ENCODE results near the gene PFDN2. TPM values are rescaled to one million over a fixed set of nuclear protein-coding genes. Genes with fewer than 3 reads are reported as not detected.

PFDN2 gene
- total RNA-seq, 1 donor from 2014 or later = 65.1 TPM

DNA sequence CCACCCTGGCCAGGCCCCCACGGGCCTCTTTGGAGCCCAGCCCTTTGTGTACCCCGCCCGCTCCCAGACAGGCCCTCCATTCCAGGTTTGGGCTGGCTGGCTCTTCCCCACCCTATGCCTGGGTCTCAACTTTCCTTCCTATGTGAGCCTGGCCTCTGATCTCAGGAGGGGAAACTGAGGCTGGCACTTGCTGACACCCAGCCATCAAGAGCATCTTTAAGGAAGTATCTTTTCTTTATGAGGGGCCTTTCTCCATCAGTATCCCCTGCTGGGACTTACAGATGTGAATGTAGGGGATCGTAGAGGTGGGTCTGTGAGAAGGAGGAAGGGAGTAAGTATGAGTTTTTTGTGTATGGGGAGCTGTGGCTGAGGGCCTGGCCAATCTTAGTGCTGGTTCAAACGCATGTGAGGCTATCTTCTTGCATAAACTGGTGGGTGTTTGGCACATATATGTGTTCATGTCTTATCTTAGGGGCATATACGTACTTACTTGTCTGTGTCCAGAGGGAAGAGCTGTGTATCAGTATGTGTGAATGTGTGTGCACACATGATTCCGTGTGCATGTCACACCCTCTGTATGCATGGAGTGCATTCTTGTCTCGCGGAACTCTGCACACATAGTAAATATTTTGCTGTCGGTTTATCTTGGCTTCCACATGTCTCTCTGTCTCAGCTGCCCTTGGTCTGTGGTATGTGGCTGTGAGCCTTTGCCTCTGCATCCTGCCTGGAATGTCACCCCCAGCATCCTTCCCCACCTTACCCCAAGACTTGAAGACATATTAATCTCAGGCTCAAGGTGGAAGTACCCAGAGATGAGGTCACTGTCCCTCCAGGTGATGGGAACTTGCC, 33.9 kb downstream of the PFDN2 start:
- intact Hi-C loops (cut with micrococcal nuclease) = no loop called here

GRCh38 chr1:161082996-161083747, 34.7 kb downstream of the PFDN2 start:
- intact Hi-C loops (cut with micrococcal nuclease) = no loop called here

DNA sequence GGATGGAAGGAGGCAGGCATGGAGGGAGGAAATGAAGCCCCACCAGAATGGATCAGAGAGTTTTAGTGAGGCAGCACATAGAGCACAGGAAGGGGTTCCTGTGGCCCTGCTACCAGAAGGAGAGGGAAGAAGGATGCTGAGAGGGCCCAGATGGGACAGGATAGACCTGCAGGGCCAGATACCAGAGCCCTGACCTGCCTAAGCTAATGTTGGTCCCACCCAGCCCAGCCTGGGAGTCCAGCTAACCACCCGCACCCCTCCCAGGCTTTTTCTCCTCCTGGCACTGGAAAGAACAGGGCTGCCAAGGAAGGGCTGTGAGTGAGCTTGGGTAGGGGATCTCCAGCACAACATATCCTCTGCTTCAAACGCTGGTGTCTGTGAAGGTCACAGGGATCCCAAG, 35.4 kb downstream of the PFDN2 start:
- intact Hi-C loops (cut with micrococcal nuclease) = no loop called here

- intact Hi-C loops (cut with micrococcal nuclease) = no loop called here
Observed at GRCh38 chr1:161081519-161081918, 36.3 kb downstream of the PFDN2 start.

GRCh38 chr1:161080441-161081405, 37.1 kb downstream of the PFDN2 start:
- intact Hi-C loops (cut with micrococcal nuclease) = no loop called here

GRCh38 chr1:161079436-161080110, 38.3 kb downstream of the PFDN2 start:
- intact Hi-C loops (cut with micrococcal nuclease) = no loop called here

- intact Hi-C loops (cut with micrococcal nuclease) = no loop called here
Observed at GRCh38 chr1:161077426-161077825, 40.4 kb downstream of the PFDN2 start.

- intact Hi-C loops (cut with micrococcal nuclease) = no loop called here
Observed at GRCh38 chr1:161076410-161076809, 41.4 kb downstream of the PFDN2 start.

GRCh38 chr1:161074676-161075368, 43.0 kb downstream of the PFDN2 start:
- intact Hi-C loops (cut with micrococcal nuclease) = no loop called here

DNA sequence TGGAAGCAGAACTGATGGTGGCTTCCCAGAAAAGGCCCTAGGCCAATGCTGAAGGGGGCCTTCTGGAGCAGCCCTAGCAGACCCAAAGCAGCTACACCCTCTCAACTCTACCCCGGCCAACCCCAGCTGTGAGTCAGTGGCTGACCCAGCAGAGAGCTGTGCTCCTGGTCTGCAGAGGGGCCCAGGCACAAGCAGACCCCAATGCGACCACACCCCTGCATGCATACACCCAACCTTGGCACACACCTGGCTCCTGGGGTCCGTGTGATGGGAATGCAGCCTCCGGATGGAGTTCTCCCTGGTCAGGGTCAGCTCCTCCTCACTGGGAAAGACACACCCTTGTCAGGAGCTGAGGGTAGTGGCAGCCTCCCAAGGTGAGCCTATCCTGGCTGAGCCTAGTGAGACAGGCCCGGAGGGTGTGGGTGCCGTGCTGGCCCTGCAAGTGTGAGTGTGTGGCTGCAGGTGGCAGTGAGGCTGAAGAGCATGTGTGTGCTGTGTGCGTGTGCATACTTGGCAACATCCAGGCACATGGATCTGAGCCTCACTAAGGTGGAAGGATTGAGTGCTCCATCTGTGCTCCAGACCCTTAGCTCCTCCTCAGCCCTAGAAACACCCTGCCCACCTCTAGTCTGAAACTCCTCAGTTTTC, 44.2 kb downstream of the PFDN2 start:
- intact Hi-C loops (cut with micrococcal nuclease) = no loop called here

DNA sequence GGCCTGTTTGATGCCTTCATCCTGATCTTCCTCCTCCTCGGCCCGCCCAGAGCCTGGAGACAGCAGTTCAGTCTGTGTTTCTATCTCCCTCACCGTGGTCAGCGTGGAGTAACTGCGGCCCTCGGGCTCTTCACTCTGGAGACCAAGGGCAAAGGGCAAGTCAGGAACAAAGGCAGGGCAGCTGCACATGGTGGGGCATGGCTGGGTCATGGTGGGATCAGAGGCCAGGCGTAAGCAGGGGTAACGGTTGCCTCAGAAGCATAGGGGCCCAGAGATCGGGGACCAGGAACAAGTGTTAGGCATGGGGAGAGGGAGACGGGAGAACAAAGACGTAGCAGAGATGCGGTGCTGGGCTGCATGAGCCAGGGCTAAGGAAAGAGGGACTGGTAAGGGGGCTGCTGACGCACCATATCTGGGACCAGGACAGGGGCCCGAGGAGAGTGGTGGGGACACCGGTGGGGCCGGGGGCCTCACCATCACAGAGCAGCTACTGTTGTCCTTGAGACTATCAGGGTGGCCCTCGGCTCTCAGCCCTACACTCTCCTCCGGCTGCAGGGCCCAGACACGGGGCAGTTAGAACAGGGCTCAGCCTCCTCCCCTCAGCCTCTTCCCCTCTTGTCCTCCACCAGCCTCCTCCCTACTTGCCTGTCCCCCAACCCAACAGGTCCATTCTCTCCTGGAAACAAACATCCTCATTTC, 44.9 kb downstream of the PFDN2 start:
- intact Hi-C loops (cut with micrococcal nuclease) = loop anchor here (1.0 kb wide), 1 partner anchor 66 kb away; no protein-coding TSS in a partner anchor

DNA sequence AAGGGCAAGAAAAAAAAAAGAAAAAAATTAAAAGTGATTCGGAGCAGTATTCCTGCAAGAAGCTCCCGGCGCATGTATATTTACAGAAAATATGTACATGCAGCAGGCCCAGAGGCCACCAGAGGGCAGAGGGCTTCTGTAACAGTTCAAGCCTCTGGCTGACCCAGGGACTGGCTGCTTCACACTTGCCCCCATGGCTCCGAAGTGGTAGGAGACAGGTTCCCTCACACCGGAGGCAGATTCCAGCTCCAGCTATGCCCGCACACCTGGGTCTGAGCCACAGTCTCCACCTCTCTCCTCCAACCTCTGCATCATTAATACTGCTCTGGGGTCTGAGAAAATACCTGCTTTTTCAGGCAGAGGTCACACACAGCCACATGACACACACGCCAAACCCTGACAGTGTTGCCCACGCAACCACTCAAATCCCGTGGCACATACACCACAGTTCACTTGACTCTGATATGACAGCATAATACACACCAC, 45.9 kb downstream of the PFDN2 start:
- intact Hi-C loops (cut with micrococcal nuclease) = loop anchor here (1.0 to 2.0 kb wide), 2 partner anchors 61 to 67 kb away; partner anchors contain the start of gene DEDD

- intact Hi-C loops (cut with micrococcal nuclease) = loop anchor here (2.0 kb wide), 1 partner anchor 62 kb away; the partner anchor contains the start of gene DEDD
Observed at GRCh38 chr1:161070761-161071160, 47.1 kb downstream of the PFDN2 start.

GRCh38 chr1:161069731-161070270, 48.0 kb downstream of the PFDN2 start, which contains the start of gene ARHGAP30:
ARHGAP30 (minus strand) TSS chr1:161069891; CDS start chr1:161069624, 267 bp downstream.
- intact Hi-C loops (cut with micrococcal nuclease) = loop anchor here (2.0 kb wide), 1 partner anchor 63 kb away; the partner anchor contains the start of gene DEDD

DNA sequence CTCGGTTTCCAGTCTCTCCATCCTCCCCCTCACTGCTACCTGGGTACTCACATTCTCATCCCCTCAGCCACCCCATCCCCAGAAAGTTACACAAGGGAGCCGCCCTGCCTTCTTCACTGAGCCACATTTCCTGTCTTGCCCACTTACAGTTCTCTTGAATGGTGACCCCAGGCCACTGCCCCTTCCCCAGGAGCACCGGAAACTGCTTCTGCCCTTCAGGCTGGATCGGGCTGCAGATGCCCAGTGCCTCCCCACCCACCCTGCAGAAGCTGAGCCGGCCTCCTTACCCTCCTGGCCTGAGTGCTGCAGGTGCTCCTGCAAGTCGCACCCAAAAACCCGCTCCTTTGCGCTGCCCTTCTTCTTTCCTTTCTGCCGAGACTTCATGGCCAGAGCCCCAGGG, 48.6 kb downstream of the PFDN2 start:
- intact Hi-C loops (cut with micrococcal nuclease) = no loop called here

GRCh38 chr1:161068306-161069234, 49.3 kb downstream of the PFDN2 start:
- intact Hi-C loops (cut with micrococcal nuclease) = loop anchor here (1.0 kb wide), 4 partner anchors 23 to 85 kb away; partner anchors contain the start of genes KLHDC9, NIT1, PFDN2 and UFC1

- intact Hi-C loops (cut with micrococcal nuclease) = no loop called here
Observed at GRCh38 chr1:161066694-161067093, 51.1 kb downstream of the PFDN2 start.
